ENCODE results near the gene CHMP4B. TPM values are rescaled to one million over a fixed set of nuclear protein-coding genes. Genes with fewer than 3 reads are reported as not detected.

The CHMP4B gene
- total RNA-seq, 1 experiment from 2014 or later: 203 TPM

- ChIA-PET CTCF (interaction anchor here (0.6 kb wide), 1 partner anchor 159 kb away, joined by 5 read pairs; no protein-coding TSS in a partner anchor), POLR2A (no interaction called here)
- intact Hi-C loops (cut with micrococcal nuclease; ENCODE audit: unreplicated experiment): no loop called here
- TF ChIP-seq CTCF (IDR thresholded peaks at IDR 0.05; ENCODE audit: insufficient read depth in 1 of 2, low read depth in 1 of 2, low read length in 1 of 2, severe bottlenecking in 1 of 2, unreplicated experiment in 1 of 2): no peak
- Histone ChIP-seq H3K4me1 (no peaks in the 10 kb centered on the region), H3K4me3 (ENCODE audit: low read depth, low read length) (no peak overlapping the region), H3K27me3 (replicated peaks; ENCODE audit: control insufficient read depth, insufficient read depth, low read length) (no peaks in the 10 kb centered on the region), H3K36me3 (ENCODE audit: control insufficient read depth, insufficient read depth, low read length) (no peaks in the 10 kb centered on the region), H3K9me3 (no peaks in the 10 kb centered on the region)
- Mint-ChIP-seq H3K36me3 (ENCODE audit: insufficient read depth, unreplicated experiment) (no peaks in the 10 kb centered on the region), H3K9me3 (ENCODE audit: unreplicated experiment) (no peaks in the 10 kb centered on the region), H3K27me3 (ENCODE audit: insufficient read depth, unreplicated experiment) (no peaks in the 10 kb centered on the region), H3K4me1 (ENCODE audit: low read depth, unreplicated experiment) (no peaks in the 10 kb centered on the region), H3K27ac (ENCODE audit: unreplicated experiment) (no peak overlapping the region), H3K4me3 (ENCODE audit: unreplicated experiment) (no peak overlapping the region)
- no TSS peak for BruUV-seq (replicated peaks)
- DNase-seq: no peak
These were observed 58.1 kb downstream of the CHMP4B start for GRCh38 chr20:33869283-33869682.

- H3K27me3 ChIP-seq (replicated peaks; ENCODE audit: control insufficient read depth, insufficient read depth, low read length): no peaks in the 10 kb centered on the region
- ChIA-PET POLR2A (no interaction called here), CTCF (no interaction called here)
These were observed 60.2 kb downstream of the CHMP4B start for GRCh38 chr20:33871362-33871761.

DNA sequence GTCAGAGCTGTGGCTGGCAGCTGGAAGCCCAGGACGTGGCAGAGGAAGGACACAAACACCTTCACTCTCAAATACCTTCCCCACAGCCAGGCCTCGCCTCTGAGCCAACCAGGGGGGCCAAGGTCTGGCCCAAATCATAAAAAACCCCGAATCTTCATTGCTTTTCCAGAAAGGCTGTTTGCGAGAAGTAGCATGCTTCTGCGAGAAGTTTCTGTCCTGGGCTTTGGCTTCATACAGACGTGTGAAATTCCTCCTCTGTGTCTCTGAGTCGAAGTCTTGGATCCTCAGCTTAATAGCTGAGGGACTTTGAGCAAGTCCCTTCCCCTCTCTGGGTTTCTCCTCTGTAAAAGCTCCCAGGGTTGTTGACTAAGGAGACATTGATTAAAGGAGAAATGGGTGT lies 63.0 kb downstream of the CHMP4B start:
- ChIA-PET CTCF (no interaction called here), POLR2A (interaction anchor here (0.6 to 0.7 kb wide), 2 partner anchors 61 to 177 kb away, joined by 3 to 6 read pairs; no protein-coding TSS in a partner anchor)

More at GRCh38 chr20:33871362-33871761, 60.2 kb downstream of the CHMP4B start:
- no TSS peak for BruUV-seq (replicated peaks)
- intact Hi-C loops (cut with micrococcal nuclease; ENCODE audit: unreplicated experiment): no loop called here
- no peak overlapping the region for H3K4me3 Mint-ChIP-seq (ENCODE audit: unreplicated experiment)
- no peak for TF ChIP-seq CTCF (IDR thresholded peaks at IDR 0.05; ENCODE audit: insufficient read depth in 1 of 2, low read depth in 1 of 2, low read length in 1 of 2, severe bottlenecking in 1 of 2, unreplicated experiment in 1 of 2)
- H3K27me3 Mint-ChIP-seq (ENCODE audit: insufficient read depth, unreplicated experiment): no peaks in the 10 kb centered on the region
- Histone ChIP-seq H3K4me3 (ENCODE audit: low read depth, low read length) (no peak overlapping the region), H3K4me1 (no peaks in the 10 kb centered on the region), H3K9me3 (no peaks in the 10 kb centered on the region), H3K36me3 (ENCODE audit: control insufficient read depth, insufficient read depth, low read length) (no peaks in the 10 kb centered on the region)
- H3K36me3 Mint-ChIP-seq (ENCODE audit: insufficient read depth, unreplicated experiment): no peaks in the 10 kb centered on the region
- DNase-seq: no peak
- H3K9me3 Mint-ChIP-seq (ENCODE audit: unreplicated experiment): no peaks in the 10 kb centered on the region
- no peaks in the 10 kb centered on the region for H3K4me1 Mint-ChIP-seq (ENCODE audit: low read depth, unreplicated experiment)
- no peak overlapping the region for H3K27ac Mint-ChIP-seq (ENCODE audit: unreplicated experiment)

More for the DNA sequence above, 63.0 kb downstream of the CHMP4B start:
- DNase-seq: no peak
- H3K27me3 ChIP-seq (replicated peaks; ENCODE audit: control insufficient read depth, insufficient read depth, low read length): no peaks in the 10 kb centered on the region
- H3K36me3 ChIP-seq (ENCODE audit: control insufficient read depth, insufficient read depth, low read length): no peaks in the 10 kb centered on the region
- intact Hi-C loops (cut with micrococcal nuclease; ENCODE audit: unreplicated experiment): no loop called here
- H3K9me3 ChIP-seq: peaks cover 17% of the 10 kb centered on the region
- H3K27me3 Mint-ChIP-seq (ENCODE audit: insufficient read depth, unreplicated experiment): no peaks in the 10 kb centered on the region
- peaks cover 13% of the 10 kb centered on the region for H3K9me3 Mint-ChIP-seq (ENCODE audit: unreplicated experiment)
- BruUV-seq (replicated peaks): no TSS peak
- no peak overlapping the region for H3K4me3 ChIP-seq (ENCODE audit: low read depth, low read length)
- H3K4me3 Mint-ChIP-seq (ENCODE audit: unreplicated experiment): no peak overlapping the region
- H3K4me1 Mint-ChIP-seq (ENCODE audit: low read depth, unreplicated experiment): no peaks in the 10 kb centered on the region
- TF ChIP-seq CTCF (IDR thresholded peaks at IDR 0.05; ENCODE audit: insufficient read depth in 1 of 2, low read depth in 1 of 2, low read length in 1 of 2, severe bottlenecking in 1 of 2, unreplicated experiment in 1 of 2): no peak
- no peaks in the 10 kb centered on the region for H3K4me1 ChIP-seq
- no peaks in the 10 kb centered on the region for H3K36me3 Mint-ChIP-seq (ENCODE audit: insufficient read depth, unreplicated experiment)
- no peak overlapping the region for H3K27ac Mint-ChIP-seq (ENCODE audit: unreplicated experiment)

All from Caco-2 (cell line).